ENCODE data around the gene ZBTB45. TPM values are rescaled to one million over a fixed set of nuclear protein-coding genes. Genes with fewer than 3 reads are reported as not detected.
"Not testable (repeated sequence)": the region's sequence is repeated elsewhere in the genome, so short reads cannot be mapped to it uniquely, and the experiment has no call there.

Gene ZBTB45
- total RNA-seq, 2 experiments from 2014 or later = 10.7 to 14.7 TPM

DNA sequence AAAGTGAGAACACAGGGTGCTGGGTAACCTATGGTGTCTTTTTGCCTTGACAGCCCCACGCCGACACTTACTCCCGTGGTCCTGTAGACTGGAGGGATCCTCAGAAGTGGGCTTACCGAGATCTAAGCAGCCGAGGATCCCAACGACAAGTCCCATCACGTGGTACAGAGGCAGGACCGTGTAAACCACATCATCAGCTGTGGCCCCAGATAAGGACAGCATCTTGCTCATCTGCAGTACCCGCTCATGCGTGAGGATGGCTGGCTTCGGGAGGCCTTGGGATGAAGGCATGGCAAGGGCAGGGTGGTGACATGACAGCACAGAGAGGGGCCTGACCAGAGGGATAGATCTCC is 9.9 kb downstream of the ZBTB45 start:
- no peaks in the 10 kb centered on the region for H3K9me2 ChIP-seq (ENCODE audit: insufficient read depth, low read length)
- H3K4me2 ChIP-seq (ENCODE audit: low read length) = no peak overlapping the region
- H3K4me3 ChIP-seq (ENCODE audit: low read depth, low read length, poor library complexity, severe bottlenecking) = no peak overlapping the region
- DNase-seq (ENCODE audit: low spot score) = no peak
- H3K9me3 ChIP-seq (ENCODE audit: low read length) = no peaks in the 10 kb centered on the region
- ChIA-PET POLR2A (no interaction called here), CTCF (ENCODE audit: unreplicated experiment) (no interaction called here)
- H3K4me1 ChIP-seq (ENCODE audit: insufficient read depth, low read length, poor library complexity, severe bottlenecking) = peaks cover 7% of the 10 kb centered on the region
- H3K27ac ChIP-seq (ENCODE audit: low read depth, low read length, poor library complexity, severe bottlenecking) = no peak overlapping the region
- no peaks in the 10 kb centered on the region for H4K20me1 ChIP-seq (ENCODE audit: insufficient read depth, low read length)
- BruUV-seq (replicated peaks) = no TSS peak
- H3K36me3 ChIP-seq (ENCODE audit: insufficient read depth, low read length) = peaks cover 17% of the 10 kb centered on the region; the same call in 1 of the 2 replicates
- H2AFZ ChIP-seq (ENCODE audit: low read length) = no peak overlapping the region
- TF ChIP-seq, protein P1, sequence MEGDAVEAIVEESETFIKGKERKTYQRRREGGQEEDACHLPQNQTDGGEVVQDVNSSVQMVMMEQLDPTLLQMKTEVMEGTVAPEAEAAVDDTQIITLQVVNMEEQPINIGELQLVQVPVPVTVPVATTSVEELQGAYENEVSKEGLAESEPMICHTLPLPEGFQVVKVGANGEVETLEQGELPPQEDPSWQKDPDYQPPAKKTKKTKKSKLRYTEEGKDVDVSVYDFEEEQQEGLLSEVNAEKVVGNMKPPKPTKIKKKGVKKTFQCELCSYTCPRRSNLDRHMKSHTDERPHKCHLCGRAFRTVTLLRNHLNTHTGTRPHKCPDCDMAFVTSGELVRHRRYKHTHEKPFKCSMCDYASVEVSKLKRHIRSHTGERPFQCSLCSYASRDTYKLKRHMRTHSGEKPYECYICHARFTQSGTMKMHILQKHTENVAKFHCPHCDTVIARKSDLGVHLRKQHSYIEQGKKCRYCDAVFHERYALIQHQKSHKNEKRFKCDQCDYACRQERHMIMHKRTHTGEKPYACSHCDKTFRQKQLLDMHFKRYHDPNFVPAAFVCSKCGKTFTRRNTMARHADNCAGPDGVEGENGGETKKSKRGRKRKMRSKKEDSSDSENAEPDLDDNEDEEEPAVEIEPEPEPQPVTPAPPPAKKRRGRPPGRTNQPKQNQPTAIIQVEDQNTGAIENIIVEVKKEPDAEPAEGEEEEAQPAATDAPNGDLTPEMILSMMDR (conservative IDR thresholded peaks at IDR 0.05; ENCODE audit: low read length) = no peak
- no peak for TF ChIP-seq EZH2phosphoT487 (IDR thresholded peaks at IDR 0.05; ENCODE audit: borderline replicate concordance, low read depth, low read length)
- intact Hi-C loops (cut with micrococcal nuclease; ENCODE audit: unreplicated experiment) = no loop called here
- H3K79me2 ChIP-seq (ENCODE audit: insufficient read depth, low read depth, low read length) = no peaks in the 10 kb centered on the region

- H3K4me1 ChIP-seq (ENCODE audit: insufficient read depth, low read length, poor library complexity, severe bottlenecking); H3K4me3 ChIP-seq (ENCODE audit: low read depth, low read length, poor library complexity, severe bottlenecking); H3K9me3 ChIP-seq (ENCODE audit: low read length); H3K4me2 ChIP-seq (ENCODE audit: low read length); BruUV-seq (replicated peaks); POLR2A ChIA-PET; H4K20me1 ChIP-seq (ENCODE audit: insufficient read depth, low read length); H2AFZ ChIP-seq (ENCODE audit: low read length); H3K79me2 ChIP-seq (ENCODE audit: insufficient read depth, low read depth, low read length); intact Hi-C loops (cut with micrococcal nuclease; ENCODE audit: unreplicated experiment); DNase-seq (ENCODE audit: low spot score); H3K9me2 ChIP-seq (ENCODE audit: insufficient read depth, low read length); H3K27ac ChIP-seq (ENCODE audit: low read depth, low read length, poor library complexity, severe bottlenecking); CTCF ChIA-PET (ENCODE audit: unreplicated experiment); H3K36me3 ChIP-seq (ENCODE audit: insufficient read depth, low read length): not testable (repeated sequence)
Measured at GRCh38 chr19:58507602-58508223, 11.9 kb downstream of the ZBTB45 start.

DNA sequence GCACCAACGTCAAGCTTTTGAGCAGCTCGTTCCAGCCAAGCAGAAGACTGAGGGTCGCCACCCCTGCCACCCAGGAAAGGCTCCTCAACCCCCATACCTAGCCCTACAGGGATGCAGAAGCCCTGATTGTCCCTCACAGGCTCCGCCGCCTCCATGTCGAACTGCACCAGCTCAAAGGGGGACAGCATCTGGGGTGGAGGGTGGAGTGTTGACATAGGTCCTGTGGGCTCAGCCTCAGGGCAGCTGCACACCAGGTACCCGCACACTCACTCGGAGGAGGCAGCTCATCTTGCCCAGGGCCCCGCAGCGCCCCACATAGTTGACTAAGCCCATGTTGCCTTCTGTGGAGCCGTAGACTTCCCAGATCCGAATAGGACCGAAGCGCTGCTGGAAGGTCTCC is 19.4 kb downstream of the ZBTB45 start:
- Histone ChIP-seq H3K4me2 (ENCODE audit: low read length) (no peak overlapping the region; the same call in 1 of the 2 replicates), H3K4me1 (ENCODE audit: insufficient read depth, low read length, poor library complexity, severe bottlenecking) (peaks cover 15% of the 10 kb centered on the region), H3K27ac (ENCODE audit: low read depth, low read length, poor library complexity, severe bottlenecking) (no peak overlapping the region), H3K9me3 (ENCODE audit: low read length) (no peaks in the 10 kb centered on the region), H4K20me1 (ENCODE audit: insufficient read depth, low read length) (no peaks in the 10 kb centered on the region), H3K36me3 (ENCODE audit: insufficient read depth, low read length) (no peaks in the 10 kb centered on the region), H3K4me3 (ENCODE audit: low read depth, low read length, poor library complexity, severe bottlenecking) (peak overlapping the region; percentile 79), H3K9me2 (ENCODE audit: insufficient read depth, low read length) (no peaks in the 10 kb centered on the region), H2AFZ (ENCODE audit: low read length) (no peak overlapping the region), H3K79me2 (ENCODE audit: insufficient read depth, low read depth, low read length) (no peaks in the 10 kb centered on the region)
- intact Hi-C loops (cut with micrococcal nuclease; ENCODE audit: unreplicated experiment) = no loop called here
- CTCF ChIA-PET (ENCODE audit: unreplicated experiment) = no interaction called here
- no peak for DNase-seq (ENCODE audit: low spot score)
- POLR2A ChIA-PET = interaction anchor here (0.7 kb wide), 1 partner anchor 14 kb away, joined by 3 read pairs; no protein-coding TSS in a partner anchor
- TF ChIP-seq EZH2phosphoT487 (IDR thresholded peaks at IDR 0.05; ENCODE audit: borderline replicate concordance, low read depth, low read length) = no peak
- TF ChIP-seq, protein P1 (conservative IDR thresholded peaks at IDR 0.05; ENCODE audit: low read length) = no peak
- no TSS peak for BruUV-seq (replicated peaks)
